SH-SY5Y (cell line): ENCODE measurements around the gene METAP1.

Experiments used
- GATA2 ChIP-seq: IDR thresholded peaks from 2 replicates; pipeline ENCODE4 v1.6.1; 2011; ENCODE audit warnings: mild to moderate bottlenecking, low read depth, low read length
- GATA3 ChIP-seq: IDR thresholded peaks from 2 replicates; pipeline ENCODE4 v1.6.1; 2011; ENCODE audit warnings: low read depth, mild to moderate bottlenecking, low read length, moderate library complexity

DNA sequence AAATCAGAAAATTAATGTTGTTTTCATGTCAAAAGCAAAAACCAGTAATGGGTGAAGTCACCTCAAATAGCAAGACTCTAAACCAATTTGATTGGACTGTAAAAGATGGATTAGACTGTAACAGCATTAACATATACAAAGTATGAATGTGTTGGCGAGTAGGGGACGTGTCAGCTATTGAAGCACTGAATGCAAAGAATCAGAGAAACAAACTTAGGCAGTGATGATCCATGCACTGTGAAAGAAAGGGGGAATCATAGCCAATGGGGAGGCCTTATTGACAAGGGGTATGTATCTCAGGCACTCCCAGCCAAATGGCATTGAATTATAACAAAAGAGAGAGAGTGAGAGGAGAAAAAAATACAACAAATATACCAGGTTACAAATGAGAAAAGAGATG, 36.1 kb upstream of the METAP1 start:
- TF ChIP-seq GATA2 (no peak), GATA3 (no peak)
